Measurements from ENCODE around the gene OSBPL7.

The OSBPL7 gene

GRCh38 chr17:47856830-47857229 is 35.2 kb upstream of the OSBPL7 start:
- no peaks in the 10 kb centered on the region for H3K36me3 ChIP-seq (ENCODE audit: insufficient read depth, low read length)
- H3K4me3 ChIP-seq (ENCODE audit: low read length), result no peak overlapping the region
- H3K9ac ChIP-seq (ENCODE audit: low read depth, low read length), result no peak overlapping the region
- H3K27me3 ChIP-seq (ENCODE audit: insufficient read depth, low read length), result peaks cover 61% of the 10 kb centered on the region
- H3K9me3 ChIP-seq (ENCODE audit: insufficient read depth, low read depth, low read length), result no peaks in the 10 kb centered on the region
- peaks cover 20% of the 10 kb centered on the region; the same call in 1 of the 2 replicates for H3K4me1 ChIP-seq (ENCODE audit: insufficient read depth, low read length)
- no peak overlapping the region for H3K27ac ChIP-seq (ENCODE audit: low read depth, low read length)

- Histone ChIP-seq H3K4me3 (ENCODE audit: low read length) (no peak overlapping the region), H3K27me3 (ENCODE audit: insufficient read depth, low read length) (peaks cover 68% of the 10 kb centered on the region), H3K36me3 (ENCODE audit: insufficient read depth, low read length) (no peaks in the 10 kb centered on the region), H3K9ac (ENCODE audit: low read depth, low read length) (no peak overlapping the region), H3K27ac (ENCODE audit: low read depth, low read length) (no peak overlapping the region), H3K4me1 (ENCODE audit: insufficient read depth, low read length) (peaks cover 20% of the 10 kb centered on the region; the same call in 1 of the 2 replicates), H3K9me3 (ENCODE audit: insufficient read depth, low read depth, low read length) (no peaks in the 10 kb centered on the region)
- WGBS, result 52% methylated on average over 3 of the region's 3 CpGs
Observed at GRCh38 chr17:47855737-47856136, 34.1 kb upstream of the OSBPL7 start.

- 67% methylated on average over 5 of the region's 5 CpGs for WGBS
- no peaks in the 10 kb centered on the region for H3K9me3 ChIP-seq (ENCODE audit: insufficient read depth, low read depth, low read length)
- no peak overlapping the region for H3K9ac ChIP-seq (ENCODE audit: low read depth, low read length)
- H3K27me3 ChIP-seq (ENCODE audit: insufficient read depth, low read length), result peaks cover 83% of the 10 kb centered on the region
- H3K4me1 ChIP-seq (ENCODE audit: insufficient read depth, low read length), result peaks cover 20% of the 10 kb centered on the region; the same call in 1 of the 2 replicates
- no peak overlapping the region for H3K27ac ChIP-seq (ENCODE audit: low read depth, low read length)
- H3K4me3 ChIP-seq (ENCODE audit: low read length), result no peak overlapping the region
- H3K36me3 ChIP-seq (ENCODE audit: insufficient read depth, low read length), result no peaks in the 10 kb centered on the region
Observed at GRCh38 chr17:47853616-47854015, 32.0 kb upstream of the OSBPL7 start.

- Histone ChIP-seq H3K4me1 (ENCODE audit: insufficient read depth, low read length) (peaks cover 15% of the 10 kb centered on the region), H3K27me3 (ENCODE audit: insufficient read depth, low read length) (peaks cover 96% of the 10 kb centered on the region)
Observed at GRCh38 chr17:47852113-47852949, 30.7 kb upstream of the OSBPL7 start.

GRCh38 chr17:47851764-47852112 is 30.1 kb upstream of the OSBPL7 start:
- H3K4me1 ChIP-seq (ENCODE audit: insufficient read depth, low read length), result peaks cover 15% of the 10 kb centered on the region
- H3K9ac ChIP-seq (ENCODE audit: low read depth, low read length), result no peak overlapping the region
- H3K27ac ChIP-seq (ENCODE audit: low read depth, low read length), result no peak overlapping the region
- H3K9me3 ChIP-seq (ENCODE audit: insufficient read depth, low read depth, low read length), result no peaks in the 10 kb centered on the region
- no peaks in the 10 kb centered on the region for H3K36me3 ChIP-seq (ENCODE audit: insufficient read depth, low read length)
- WGBS, result 3% methylated on average over 11 of the region's 11 CpGs
- H3K27me3 ChIP-seq (ENCODE audit: insufficient read depth, low read length), result peaks cover 98% of the 10 kb centered on the region
- H3K4me3 ChIP-seq (ENCODE audit: low read length), result peak overlapping the region; percentile 58

More at GRCh38 chr17:47852113-47852949, 30.7 kb upstream of the OSBPL7 start:
- Histone ChIP-seq H3K36me3 (ENCODE audit: insufficient read depth, low read length) (no peaks in the 10 kb centered on the region), H3K27ac (ENCODE audit: low read depth, low read length) (no peak overlapping the region), H3K4me3 (ENCODE audit: low read length) (peak overlapping the region; percentile 58), H3K9ac (ENCODE audit: low read depth, low read length) (no peak overlapping the region), H3K9me3 (ENCODE audit: insufficient read depth, low read depth, low read length) (no peaks in the 10 kb centered on the region)
- WGBS, result 48% methylated on average over 32 of the region's 32 CpGs

GRCh38 chr17:47850692-47851573 is 29.3 kb upstream of the OSBPL7 start, which contains the start of gene SP6:
Gene SP6, minus strand, starts transcription at chr17:47851163. Its CDS starts 2,734 bp downstream, at chr17:47848429.
- Histone ChIP-seq H3K9me3 (ENCODE audit: insufficient read depth, low read depth, low read length) (no peaks in the 10 kb centered on the region), H3K4me3 (ENCODE audit: low read length) (peak within 1 kb of the TSS; percentile 58), H3K36me3 (ENCODE audit: insufficient read depth, low read length) (no peaks in the 10 kb centered on the region), H3K27me3 (ENCODE audit: insufficient read depth, low read length) (peaks cover 98% of the 10 kb centered on the region), H3K9ac (ENCODE audit: low read depth, low read length) (peak within 1 kb of the TSS; percentile 64), H3K27ac (ENCODE audit: low read depth, low read length) (no peak within 1 kb of the TSS), H3K4me1 (ENCODE audit: insufficient read depth, low read length) (peaks cover 10% of the 10 kb centered on the region)
- WGBS, result under 1% methylated on average over 62 of the region's 71 CpGs

- Histone ChIP-seq H3K9ac (ENCODE audit: low read depth, low read length) (peak overlapping the region; percentile 64), H3K27me3 (ENCODE audit: insufficient read depth, low read length) (peaks cover 98% of the 10 kb centered on the region)
- WGBS, result 17% methylated on average over 9 of the region's 9 CpGs
Observed at GRCh38 chr17:47850373-47850691, 28.7 kb upstream of the OSBPL7 start.

GRCh38 chr17:47848198-47848513 is 26.6 kb upstream of the OSBPL7 start:
- Histone ChIP-seq H3K4me3 (ENCODE audit: low read length) (peak overlapping the region; percentile 44), H3K36me3 (ENCODE audit: insufficient read depth, low read length) (no peaks in the 10 kb centered on the region), H3K9me3 (ENCODE audit: insufficient read depth, low read depth, low read length) (no peaks in the 10 kb centered on the region), H3K27ac (ENCODE audit: low read depth, low read length) (no peak overlapping the region), H3K4me1 (ENCODE audit: insufficient read depth, low read length) (peaks cover 15% of the 10 kb centered on the region), H3K27me3 (ENCODE audit: insufficient read depth, low read length) (peaks cover 81% of the 10 kb centered on the region), H3K9ac (ENCODE audit: low read depth, low read length) (no peak overlapping the region)
- WGBS, result 47% methylated on average over 23 of the region's 23 CpGs

More at GRCh38 chr17:47850373-47850691, 28.7 kb upstream of the OSBPL7 start:
- H3K9me3 ChIP-seq (ENCODE audit: insufficient read depth, low read depth, low read length), result no peaks in the 10 kb centered on the region
- no peaks in the 10 kb centered on the region for H3K36me3 ChIP-seq (ENCODE audit: insufficient read depth, low read length)
- peaks cover 6% of the 10 kb centered on the region for H3K4me1 ChIP-seq (ENCODE audit: insufficient read depth, low read length)
- no peak overlapping the region for H3K27ac ChIP-seq (ENCODE audit: low read depth, low read length)
- peak overlapping the region; percentile 58 for H3K4me3 ChIP-seq (ENCODE audit: low read length)

GRCh38 chr17:47847341-47848197 is 26.0 kb upstream of the OSBPL7 start:
- Histone ChIP-seq H3K27me3 (ENCODE audit: insufficient read depth, low read length) (peaks cover 75% of the 10 kb centered on the region), H3K36me3 (ENCODE audit: insufficient read depth, low read length) (no peaks in the 10 kb centered on the region), H3K9me3 (ENCODE audit: insufficient read depth, low read depth, low read length) (no peaks in the 10 kb centered on the region), H3K4me1 (ENCODE audit: insufficient read depth, low read length) (peaks cover 15% of the 10 kb centered on the region), H3K9ac (ENCODE audit: low read depth, low read length) (no peak overlapping the region), H3K27ac (ENCODE audit: low read depth, low read length) (no peak overlapping the region), H3K4me3 (ENCODE audit: low read length) (peak overlapping the region; percentile 44)
- WGBS, result 31% methylated on average over 71 of the region's 71 CpGs

- peak overlapping the region; percentile 44 for H3K4me3 ChIP-seq (ENCODE audit: low read length)
- H3K9ac ChIP-seq (ENCODE audit: low read depth, low read length), result no peak overlapping the region
- 43% methylated on average over 31 of the region's 31 CpGs for WGBS
- peaks cover 68% of the 10 kb centered on the region for H3K27me3 ChIP-seq (ENCODE audit: insufficient read depth, low read length)
- H3K27ac ChIP-seq (ENCODE audit: low read depth, low read length), result no peak overlapping the region
- peaks cover 9% of the 10 kb centered on the region for H3K4me1 ChIP-seq (ENCODE audit: insufficient read depth, low read length)
- H3K36me3 ChIP-seq (ENCODE audit: insufficient read depth, low read length), result no peaks in the 10 kb centered on the region
- H3K9me3 ChIP-seq (ENCODE audit: insufficient read depth, low read depth, low read length), result no peaks in the 10 kb centered on the region
Observed at GRCh38 chr17:47846716-47847340, 25.2 kb upstream of the OSBPL7 start.

Measured in HUES64 (cell line).